ENCODE results near the gene CXorf49.
"Not testable (repeated sequence)": the region's sequence is repeated elsewhere in the genome, so short reads cannot be mapped to it uniquely, and the experiment has no call there.

CXorf49 gene

GRCh38 chrX:71718185-71718584 is at the start of gene CXorf49:
TSS of gene CXorf49 (minus strand) at chrX:71718285. CDS start at chrX:71718151, 134 bp downstream.
- DNase-seq; in situ Hi-C loops (cut with MboI; ENCODE audit: low pct_unique_long_range_greater_than_20kb, low sequenced_read_pairs): not testable (repeated sequence)

DNA sequence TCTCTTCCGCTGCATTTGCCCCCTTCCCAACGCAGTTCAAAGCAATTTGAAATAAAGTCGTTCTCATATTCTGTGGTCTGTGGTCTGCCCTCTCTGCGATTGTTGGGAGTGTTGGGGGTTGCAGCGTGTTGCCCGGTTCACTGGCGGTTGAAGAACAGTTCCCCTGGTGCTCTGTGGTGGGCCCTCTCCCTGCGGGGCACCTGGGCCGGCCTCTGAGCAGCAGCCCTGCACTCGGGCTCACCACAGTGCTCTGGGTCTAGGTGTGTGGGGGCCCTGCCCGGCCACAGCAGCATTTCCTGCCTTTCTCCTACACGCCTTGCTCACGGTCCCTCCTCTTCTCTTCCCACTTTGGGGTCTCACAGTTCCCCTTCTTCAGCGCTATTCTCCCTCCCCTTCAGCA is 49.0 kb upstream of the CXorf49 start:
- in situ Hi-C loops (cut with MboI; ENCODE audit: low pct_unique_long_range_greater_than_20kb, low sequenced_read_pairs); DNase-seq: not testable (repeated sequence)

DNA sequence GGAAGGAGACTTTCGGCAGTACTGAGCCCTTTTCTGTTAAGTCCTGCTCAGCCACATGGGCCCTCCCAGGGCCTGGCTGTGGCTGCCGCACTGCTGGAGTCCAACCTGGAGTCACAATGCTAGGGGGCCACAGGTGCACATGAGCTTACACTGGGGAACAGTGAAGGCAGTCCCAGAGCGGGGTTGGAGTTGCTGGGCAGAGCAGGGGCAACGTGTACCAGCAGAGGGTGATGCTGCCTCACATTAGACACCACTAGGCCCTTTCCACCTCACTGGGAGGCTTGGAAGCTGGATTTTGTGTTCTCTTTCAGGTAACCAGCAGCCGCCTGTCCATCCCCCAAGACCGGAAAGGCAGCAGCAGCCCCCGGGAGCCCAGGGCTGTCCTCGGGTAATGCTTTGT is 47.5 kb upstream of the CXorf49 start:
- DNase-seq; in situ Hi-C loops (cut with MboI; ENCODE audit: low pct_unique_long_range_greater_than_20kb, low sequenced_read_pairs): not testable (repeated sequence)

- DNase-seq; in situ Hi-C loops (cut with MboI; ENCODE audit: low pct_unique_long_range_greater_than_20kb, low sequenced_read_pairs): not testable (repeated sequence)
Measured at GRCh38 chrX:71764832-71765231, 46.7 kb upstream of the CXorf49 start.

GRCh38 chrX:71763049-71763448 is 45.0 kb upstream of the CXorf49 start, which contains the start of gene CXorf49B:
TSS of gene CXorf49B (plus strand) at chrX:71763349. CDS start at chrX:71763424, 75 bp downstream.
- DNase-seq; in situ Hi-C loops (cut with MboI; ENCODE audit: low pct_unique_long_range_greater_than_20kb, low sequenced_read_pairs): not testable (repeated sequence)

- DNase-seq; in situ Hi-C loops (cut with MboI; ENCODE audit: low pct_unique_long_range_greater_than_20kb, low sequenced_read_pairs): not testable (repeated sequence)
Measured at GRCh38 chrX:71760688-71761281, 42.7 kb upstream of the CXorf49 start.

- in situ Hi-C loops (cut with MboI; ENCODE audit: low pct_unique_long_range_greater_than_20kb, low sequenced_read_pairs); DNase-seq: not testable (repeated sequence)
Measured at GRCh38 chrX:71720289-71720886, 2.3 kb upstream of the CXorf49 start.

DNA sequence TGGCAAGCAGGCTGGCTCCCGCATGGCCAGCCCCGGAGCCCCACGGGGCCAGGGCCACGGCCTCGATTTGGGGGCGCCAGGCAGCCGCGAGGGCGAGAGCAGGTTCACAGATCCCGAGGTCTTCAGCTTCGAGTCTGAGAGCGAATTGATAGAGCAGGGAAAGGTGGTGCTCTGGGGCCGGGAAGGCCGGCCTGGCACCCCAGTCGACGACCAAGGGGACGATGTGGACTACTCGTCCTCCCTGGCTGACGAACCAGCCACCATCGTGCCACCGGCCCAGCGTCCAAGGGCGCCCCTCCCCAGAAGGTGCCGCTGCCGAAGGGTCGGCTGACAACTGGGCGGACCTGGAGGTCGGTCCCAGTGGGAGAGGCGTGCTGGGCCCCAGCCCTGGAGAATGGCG is 1.1 kb upstream of the CXorf49 start:
- in situ Hi-C loops (cut with MboI; ENCODE audit: low pct_unique_long_range_greater_than_20kb, low sequenced_read_pairs); DNase-seq: not testable (repeated sequence)

- in situ Hi-C loops (cut with MboI; ENCODE audit: low pct_unique_long_range_greater_than_20kb, low sequenced_read_pairs); DNase-seq: not testable (repeated sequence)
Measured at GRCh38 chrX:71716323-71716722, 1.8 kb downstream of the CXorf49 start.

DNA sequence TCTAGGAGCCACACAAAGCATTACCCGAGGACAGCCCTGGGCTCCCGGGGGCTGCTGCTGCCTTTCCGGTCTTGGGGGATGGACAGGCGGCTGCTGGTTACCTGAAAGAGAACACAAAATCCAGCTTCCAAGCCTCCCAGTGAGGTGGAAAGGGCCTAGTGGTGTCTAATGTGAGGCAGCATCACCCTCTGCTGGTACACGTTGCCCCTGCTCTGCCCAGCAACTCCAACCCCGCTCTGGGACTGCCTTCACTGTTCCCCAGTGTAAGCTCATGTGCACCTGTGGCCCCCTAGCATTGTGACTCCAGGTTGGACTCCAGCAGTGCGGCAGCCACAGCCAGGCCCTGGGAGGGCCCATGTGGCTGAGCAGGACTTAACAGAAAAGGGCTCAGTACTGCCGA is 2.5 kb downstream of the CXorf49 start:
- DNase-seq; in situ Hi-C loops (cut with MboI; ENCODE audit: low pct_unique_long_range_greater_than_20kb, low sequenced_read_pairs): not testable (repeated sequence)

DNA sequence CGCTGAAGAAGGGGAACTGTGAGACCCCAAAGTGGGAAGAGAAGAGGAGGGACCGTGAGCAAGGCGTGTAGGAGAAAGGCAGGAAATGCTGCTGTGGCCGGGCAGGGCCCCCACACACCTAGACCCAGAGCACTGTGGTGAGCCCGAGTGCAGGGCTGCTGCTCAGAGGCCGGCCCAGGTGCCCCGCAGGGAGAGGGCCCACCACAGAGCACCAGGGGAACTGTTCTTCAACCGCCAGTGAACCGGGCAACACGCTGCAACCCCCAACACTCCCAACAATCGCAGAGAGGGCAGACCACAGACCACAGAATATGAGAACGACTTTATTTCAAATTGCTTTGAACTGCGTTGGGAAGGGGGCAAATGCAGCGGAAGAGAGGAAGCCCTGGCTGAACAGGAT is 4.0 kb downstream of the CXorf49 start:
- in situ Hi-C loops (cut with MboI; ENCODE audit: low pct_unique_long_range_greater_than_20kb, low sequenced_read_pairs); DNase-seq: not testable (repeated sequence)

GRCh38 chrX:71702853-71703252 is 15.2 kb downstream of the CXorf49 start:
- in situ Hi-C loops (cut with MboI; ENCODE audit: low pct_unique_long_range_greater_than_20kb, low sequenced_read_pairs); DNase-seq: not testable (repeated sequence)

- DNase-seq; in situ Hi-C loops (cut with MboI; ENCODE audit: low pct_unique_long_range_greater_than_20kb, low sequenced_read_pairs): not testable (repeated sequence)
Measured at GRCh38 chrX:71699023-71699344, 19.1 kb downstream of the CXorf49 start.

GRCh38 chrX:71698299-71699022 is 19.6 kb downstream of the CXorf49 start:
- in situ Hi-C loops (cut with MboI; ENCODE audit: low pct_unique_long_range_greater_than_20kb, low sequenced_read_pairs): not testable (repeated sequence)

DNA sequence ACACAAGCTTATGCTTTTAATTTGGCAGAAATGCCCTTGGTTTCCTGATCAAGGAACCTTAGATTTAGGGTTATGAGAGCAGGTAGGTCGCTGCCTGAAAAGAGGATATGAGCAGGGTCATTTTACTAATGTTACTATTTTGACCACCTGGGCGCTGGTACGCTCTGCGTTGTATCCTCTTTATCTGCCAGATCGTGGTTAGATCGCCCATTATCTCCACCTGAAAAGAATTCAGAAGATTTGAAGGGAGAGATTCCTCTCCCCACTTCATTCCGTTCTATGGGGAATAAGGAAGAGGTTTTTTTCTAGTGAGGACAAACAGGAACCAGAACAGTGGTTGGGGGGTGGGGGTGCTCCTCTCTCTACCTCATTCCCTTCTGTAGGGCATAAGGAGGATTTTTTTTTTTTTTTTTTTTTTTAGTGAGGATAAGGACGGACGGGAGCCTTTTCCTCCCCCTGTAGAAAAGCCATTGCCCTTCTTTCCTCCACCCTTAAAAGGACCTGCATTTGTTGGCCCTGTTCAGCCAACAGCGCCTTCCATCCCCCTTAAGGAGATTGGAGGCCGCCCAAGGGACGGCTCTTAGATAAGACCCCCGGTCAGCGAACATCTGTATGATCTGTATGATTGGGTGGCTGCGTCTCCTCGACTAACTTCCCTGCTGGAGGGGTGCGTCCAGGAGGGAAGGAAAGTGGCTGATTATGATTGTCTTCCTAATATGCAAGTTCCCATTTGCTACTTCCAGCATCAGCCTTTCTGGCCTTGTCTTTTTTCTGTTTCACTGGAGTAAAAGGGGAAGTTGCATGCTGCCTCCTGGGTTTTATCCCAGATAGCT is 20.4 kb downstream of the CXorf49 start:
- in situ Hi-C loops (cut with MboI; ENCODE audit: low pct_unique_long_range_greater_than_20kb, low sequenced_read_pairs); DNase-seq: not testable (repeated sequence)

More at GRCh38 chrX:71698299-71699022, 19.6 kb downstream of the CXorf49 start:
- not testable (repeated sequence) for DNase-seq

GRCh38 chrX:71696641-71697465 is 21.2 kb downstream of the CXorf49 start:
- DNase-seq; in situ Hi-C loops (cut with MboI; ENCODE audit: low pct_unique_long_range_greater_than_20kb, low sequenced_read_pairs): not testable (repeated sequence)

DNA sequence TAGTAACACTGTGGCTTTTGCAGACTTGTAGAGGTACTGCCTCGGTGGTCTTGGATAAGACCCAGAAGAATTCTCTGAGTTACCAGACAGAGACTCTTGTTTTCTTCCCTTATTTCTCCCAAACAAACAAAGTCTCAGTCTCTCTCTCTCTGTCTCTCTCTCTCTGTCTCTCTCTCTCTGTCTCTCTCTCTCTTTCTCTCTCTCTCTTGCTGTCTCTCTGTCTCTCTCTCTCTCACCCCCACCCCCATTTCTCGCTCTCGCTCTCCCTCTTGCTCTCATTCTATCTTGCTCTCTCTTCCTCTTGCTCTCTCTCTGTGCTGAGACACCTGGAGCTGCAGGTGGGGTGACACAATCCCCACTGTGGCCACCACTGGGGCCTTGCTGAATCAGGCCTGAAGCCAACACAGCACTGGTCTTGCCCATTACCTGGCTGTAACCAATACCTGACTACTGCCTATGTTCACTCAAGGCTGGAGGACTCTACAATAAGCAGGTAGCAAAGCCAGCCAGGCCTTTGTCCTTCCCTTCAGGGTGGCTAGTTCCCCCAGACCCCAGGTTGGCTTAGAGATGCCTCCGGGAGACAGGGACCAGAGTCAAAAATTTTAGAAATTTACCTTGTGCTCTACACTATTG is 38.4 kb downstream of the CXorf49 start:
- DNase-seq: no peak
- in situ Hi-C loops (cut with MboI; ENCODE audit: low pct_unique_long_range_greater_than_20kb, low sequenced_read_pairs): no loop called here

DNA sequence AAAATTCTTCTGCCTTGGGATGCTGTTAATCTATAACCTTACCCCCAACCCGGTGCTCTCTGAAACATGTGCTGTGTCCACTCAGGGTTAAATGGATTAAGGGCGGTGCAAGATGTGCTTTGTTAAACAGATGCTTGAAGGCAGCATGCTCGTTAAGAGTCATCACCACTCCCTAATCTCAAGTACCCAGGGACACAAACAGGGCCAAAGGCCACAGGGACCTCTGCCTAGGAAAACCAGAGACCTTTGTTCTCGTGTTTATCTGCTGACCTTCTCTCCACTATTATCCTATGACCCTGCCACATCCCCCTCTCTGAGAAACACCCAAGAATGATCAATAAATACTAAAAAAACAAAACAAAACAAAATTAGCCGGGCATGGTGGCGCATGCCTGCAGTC is 40.9 kb downstream of the CXorf49 start:
- DNase-seq; in situ Hi-C loops (cut with MboI; ENCODE audit: low pct_unique_long_range_greater_than_20kb, low sequenced_read_pairs): not testable (repeated sequence)

All from KBM-7 (cell line).